GM12874 (cell line): ENCODE measurements around the gene GRIN1.

Experiments
- TF ChIP-seq, protein P1 (sequence below): IDR thresholded peaks from 2 replicates; pipeline ENCODE4 v1.5.1; 2011; ENCODE audit warnings: low read depth, mild to moderate bottlenecking, control low read depth, low read length, moderate library complexity; ENCODE audit not compliant: insufficient read depth

Gene GRIN1

DNA sequence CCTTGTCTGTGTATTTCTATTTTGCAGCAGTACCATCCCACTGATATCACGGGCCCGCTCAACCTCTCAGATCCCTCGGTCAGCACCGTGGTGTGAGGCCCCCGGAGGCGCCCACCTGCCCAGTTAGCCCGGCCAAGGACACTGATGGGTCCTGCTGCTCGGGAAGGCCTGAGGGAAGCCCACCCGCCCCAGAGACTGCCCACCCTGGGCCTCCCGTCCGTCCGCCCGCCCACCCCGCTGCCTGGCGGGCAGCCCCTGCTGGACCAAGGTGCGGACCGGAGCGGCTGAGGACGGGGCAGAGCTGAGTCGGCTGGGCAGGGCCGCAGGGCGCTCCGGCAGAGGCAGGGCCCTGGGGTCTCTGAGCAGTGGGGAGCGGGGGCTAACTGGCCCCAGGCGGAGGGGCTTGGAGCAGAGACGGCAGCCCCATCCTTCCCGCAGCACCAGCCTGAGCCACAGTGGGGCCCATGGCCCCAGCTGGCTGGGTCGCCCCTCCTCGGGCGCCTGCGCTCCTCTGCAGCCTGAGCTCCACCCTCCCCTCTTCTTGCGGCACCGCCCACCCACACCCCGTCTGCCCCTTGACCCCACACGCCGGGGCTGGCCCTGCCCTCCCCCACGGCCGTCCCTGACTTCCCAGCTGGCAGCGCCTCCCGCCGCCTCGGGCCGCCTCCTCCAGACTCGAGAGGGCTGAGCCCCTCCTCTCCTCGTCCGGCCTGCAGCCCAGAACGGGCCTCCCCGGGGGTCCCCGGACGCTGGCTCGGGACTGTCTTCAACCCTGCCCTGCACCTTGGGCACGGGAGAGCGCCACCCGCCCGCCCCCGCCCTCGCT lies 29.0 kb downstream of the GRIN1 start:
- TF ChIP-seq, protein P1, sequence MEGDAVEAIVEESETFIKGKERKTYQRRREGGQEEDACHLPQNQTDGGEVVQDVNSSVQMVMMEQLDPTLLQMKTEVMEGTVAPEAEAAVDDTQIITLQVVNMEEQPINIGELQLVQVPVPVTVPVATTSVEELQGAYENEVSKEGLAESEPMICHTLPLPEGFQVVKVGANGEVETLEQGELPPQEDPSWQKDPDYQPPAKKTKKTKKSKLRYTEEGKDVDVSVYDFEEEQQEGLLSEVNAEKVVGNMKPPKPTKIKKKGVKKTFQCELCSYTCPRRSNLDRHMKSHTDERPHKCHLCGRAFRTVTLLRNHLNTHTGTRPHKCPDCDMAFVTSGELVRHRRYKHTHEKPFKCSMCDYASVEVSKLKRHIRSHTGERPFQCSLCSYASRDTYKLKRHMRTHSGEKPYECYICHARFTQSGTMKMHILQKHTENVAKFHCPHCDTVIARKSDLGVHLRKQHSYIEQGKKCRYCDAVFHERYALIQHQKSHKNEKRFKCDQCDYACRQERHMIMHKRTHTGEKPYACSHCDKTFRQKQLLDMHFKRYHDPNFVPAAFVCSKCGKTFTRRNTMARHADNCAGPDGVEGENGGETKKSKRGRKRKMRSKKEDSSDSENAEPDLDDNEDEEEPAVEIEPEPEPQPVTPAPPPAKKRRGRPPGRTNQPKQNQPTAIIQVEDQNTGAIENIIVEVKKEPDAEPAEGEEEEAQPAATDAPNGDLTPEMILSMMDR, result no peak

GRCh38 chr9:137168573-137168903 lies 29.6 kb downstream of the GRIN1 start:
- TF ChIP-seq, protein P1, result no peak

- TF ChIP-seq, protein P1, result no peak
Measured at GRCh38 chr9:137168904-137169856, 30.2 kb downstream of the GRIN1 start.

DNA sequence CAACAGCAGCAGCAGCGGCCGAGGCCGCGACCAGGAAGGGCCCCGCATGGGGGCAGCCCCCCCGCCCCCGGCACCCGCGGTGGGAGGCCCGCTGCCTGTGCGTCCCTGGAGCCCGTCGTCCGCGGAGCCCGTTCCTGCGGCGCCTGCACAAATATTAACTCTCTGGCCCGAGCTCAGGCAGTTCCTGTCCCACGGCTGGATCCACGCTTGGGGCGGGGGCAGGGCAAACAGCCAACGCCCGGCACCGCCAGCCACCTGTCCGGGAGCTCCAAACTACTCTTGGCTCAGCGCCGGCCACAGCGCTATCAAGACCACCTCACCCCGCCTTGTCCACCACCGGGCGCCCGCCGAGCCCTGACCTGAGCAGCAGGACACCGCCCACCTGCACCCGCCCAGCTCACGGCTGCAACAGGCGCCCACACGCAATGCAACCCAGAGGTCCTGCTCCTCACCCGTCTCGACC lies 31.0 kb downstream of the GRIN1 start, which contains the start of gene LRRC26:
Gene LRRC26, minus strand, starts transcription at position 156 of the 463 bp plus-strand sequence. Its CDS starts 108 bp downstream, at position 48.
- TF ChIP-seq, protein P1, result no peak

DNA sequence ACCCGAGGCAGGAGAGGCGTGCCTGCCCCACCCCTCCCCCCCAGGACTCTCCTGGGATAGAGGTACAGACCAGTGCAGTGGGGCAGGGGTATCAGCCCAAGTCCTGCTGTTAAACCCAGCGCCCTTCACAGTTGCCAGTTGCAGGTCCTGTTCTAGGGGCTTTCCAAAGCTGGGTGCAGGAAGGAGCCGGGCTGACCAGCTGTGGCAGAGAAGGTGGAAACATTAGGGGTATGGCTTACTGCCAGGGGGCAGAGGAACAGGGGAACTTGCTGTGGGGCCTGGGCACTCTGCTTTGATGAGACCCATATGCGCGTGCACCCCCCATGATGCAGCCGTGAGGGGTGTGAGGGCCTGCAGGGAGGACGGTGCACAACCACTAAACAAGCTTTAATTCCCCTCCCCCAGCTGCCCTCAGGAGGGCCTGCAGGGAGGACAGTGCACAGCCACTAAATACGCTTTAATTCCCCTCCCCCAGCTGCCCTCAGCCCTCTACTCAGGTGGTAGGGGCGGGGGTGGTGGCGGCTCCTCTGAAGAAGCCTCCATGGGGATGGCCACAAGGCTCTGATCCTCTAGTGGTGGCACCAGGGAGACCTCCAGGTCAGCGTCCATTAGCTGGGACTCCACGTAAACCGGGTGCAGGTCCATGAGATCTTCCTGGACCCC lies 31.7 kb downstream of the GRIN1 start:
- TF ChIP-seq, protein P1, result no peak

DNA sequence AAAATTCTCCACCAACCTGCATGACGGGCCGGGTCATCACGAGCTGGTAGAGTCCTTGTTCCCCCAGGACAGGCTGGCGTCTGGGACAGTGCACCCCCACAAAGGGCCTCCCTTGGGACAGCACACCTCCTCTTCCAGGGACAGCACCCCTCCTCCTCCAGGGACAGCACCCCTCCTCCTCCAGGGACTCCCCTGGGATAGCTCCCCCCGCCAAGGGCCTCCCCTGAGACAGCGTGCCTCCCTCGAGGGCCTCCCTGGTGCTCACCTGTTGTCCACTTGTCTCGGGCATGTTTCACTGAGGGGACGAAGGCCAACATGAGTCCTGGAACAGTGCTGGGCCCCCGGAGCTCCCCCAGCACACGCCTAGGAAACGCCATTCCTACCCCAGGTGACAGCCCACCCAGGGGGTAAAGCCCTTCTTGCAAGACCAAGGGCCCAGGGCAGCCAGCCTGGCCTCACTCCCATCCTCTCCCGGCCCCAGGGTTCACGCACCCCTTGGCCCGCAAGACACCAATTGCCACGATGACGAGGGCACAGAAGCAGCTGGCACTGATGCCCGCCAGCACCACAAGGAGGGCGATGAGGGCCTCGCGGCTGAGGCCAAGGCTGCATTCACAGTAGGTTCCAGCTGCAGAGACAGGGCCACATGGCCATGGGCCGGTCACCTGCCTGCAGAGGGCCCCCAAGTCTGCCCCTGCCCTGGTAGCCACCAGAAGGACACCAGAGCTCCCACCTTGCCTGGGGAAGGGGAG lies 32.4 kb downstream of the GRIN1 start:
- TF ChIP-seq, protein P1, result no peak
